ENCODE results near the gene FAM180B. TPM values are rescaled to one million over a fixed set of nuclear protein-coding genes. Genes with fewer than 3 reads are reported as not detected.

FAM180B gene
- total RNA-seq, 4 donors from 2014 or later: not detected

GRCh38 chr11:47616726-47617416, 30.4 kb downstream of the FAM180B start:
- DNase-seq: no peak
- peaks cover 5 to 62% (median 5%) of the 10 kb centered on the region in 3 donors for H3K36me3 ChIP-seq
- intact Hi-C loops (cut with DNase I): no loop called here
- H3K4me3 ChIP-seq: no peak overlapping the region
- peaks cover 0 to 8% (median 0%) of the 10 kb centered on the region in 3 donors for H3K4me1 ChIP-seq
- no peaks in the 10 kb centered on the region for H3K27me3 ChIP-seq
- H3K27ac ChIP-seq: no peak overlapping the region
- no peaks in the 10 kb centered on the region for H3K9me3 ChIP-seq
- WGBS, 2 donors: 85 to 86% methylated on average over 10 of the region's 10 CpGs
- TF ChIP-seq CTCF (IDR thresholded peaks at IDR 0.05): peak; percentile 25 to 64 (median 48)
- TF ChIP-seq POLR2A (IDR thresholded peaks at IDR 0.05): no peak

GRCh38 chr11:47617417-47617809, 30.9 kb downstream of the FAM180B start:
- no peak for TF ChIP-seq CTCF (IDR thresholded peaks at IDR 0.05)
- TF ChIP-seq POLR2A (IDR thresholded peaks at IDR 0.05): no peak

GRCh38 chr11:47620836-47621378, 34.4 kb downstream of the FAM180B start:
- Histone ChIP-seq H3K27ac (no peak overlapping the region), H3K4me3 (no peak overlapping the region), H3K4me1 (peaks cover 0 to 8% (median 0%) of the 10 kb centered on the region in 3 donors), H3K36me3 (peaks cover 7 to 100% (median 9%) of the 10 kb centered on the region in 3 donors), H3K9me3 (no peaks in the 10 kb centered on the region), H3K27me3 (no peaks in the 10 kb centered on the region)
- intact Hi-C loops (cut with DNase I): no loop called here
- DNase-seq: no peak
- TF ChIP-seq CTCF (IDR thresholded peaks at IDR 0.05) (no peak), POLR2A (IDR thresholded peaks at IDR 0.05) (no peak)
- 79 to 97% methylated on average over 2 of the region's 2 CpGs for WGBS, 2 donors

More at GRCh38 chr11:47617417-47617809, 30.9 kb downstream of the FAM180B start:
- no peaks in the 10 kb centered on the region for H3K9me3 ChIP-seq
- H3K4me1 ChIP-seq: peaks cover 0 to 8% (median 0%) of the 10 kb centered on the region in 3 donors
- intact Hi-C loops (cut with DNase I): no loop called here
- no peak overlapping the region for H3K27ac ChIP-seq
- no peak overlapping the region for H3K4me3 ChIP-seq
- H3K27me3 ChIP-seq: no peaks in the 10 kb centered on the region
- 26 to 33% methylated on average over 3 of the region's 3 CpGs for WGBS, 2 donors
- DNase-seq: no peak
- peaks cover 7 to 67% (median 9%) of the 10 kb centered on the region in 3 donors for H3K36me3 ChIP-seq

- Histone ChIP-seq H3K4me3 (no peak overlapping the region), H3K27ac (no peak overlapping the region), H3K36me3 (peaks cover 9 to 100% (median 33%) of the 10 kb centered on the region in 3 donors), H3K27me3 (no peaks in the 10 kb centered on the region), H3K4me1 (no peaks in the 10 kb centered on the region), H3K9me3 (no peaks in the 10 kb centered on the region)
- no peak for DNase-seq
- WGBS, 2 donors: 91 to 100% methylated on average over 5 to 8 of the region's 8 CpGs
- TF ChIP-seq POLR2A (IDR thresholded peaks at IDR 0.05): no peak
- TF ChIP-seq CTCF (IDR thresholded peaks at IDR 0.05): no peak
- intact Hi-C loops (cut with DNase I): no loop called here
Measured at GRCh38 chr11:47626234-47626633, 39.8 kb downstream of the FAM180B start.

GRCh38 chr11:47628026-47628425, 41.5 kb downstream of the FAM180B start:
- Histone ChIP-seq H3K4me1 (no peaks in the 10 kb centered on the region), H3K36me3 (peaks cover 0 to 100% (median 25%) of the 10 kb centered on the region in 3 donors), H3K4me3 (no peak overlapping the region), H3K27me3 (no peaks in the 10 kb centered on the region), H3K27ac (no peak overlapping the region), H3K9me3 (no peaks in the 10 kb centered on the region)
- intact Hi-C loops (cut with DNase I): no loop called here
- DNase-seq: no peak
- WGBS, 2 donors: 89 to 94% methylated on average over 4 of the region's 4 CpGs
- TF ChIP-seq POLR2A (IDR thresholded peaks at IDR 0.05) (no peak), CTCF (IDR thresholded peaks at IDR 0.05) (no peak)

Measured in esophagus squamous epithelium (tissue), 5 donors.